Thyroid gland (tissue), 4 donors: ENCODE results near the gene PARVB.

Experiments
- POLR2A ChIP-seq, 2 donors: fragments of 450-650 bp; IDR thresholded peaks; one replicate each; pipeline ENCODE4 v1.6.1; 2017; ENCODE audit warnings: antibody characterized with exemption in 2 of 2, mild to moderate bottlenecking in 2 of 2, moderate library complexity in 1 of 2
- TF ChIP-seq, protein P1 (sequence below), 6 experiments: fragments of 200-600 bp in 3 of 6; fragments of 450-650 bp in 3 of 6; sonication (generic) in 3 of 6; IDR thresholded peaks; one replicate each; pipeline ENCODE4 v1.5.1; 2016 to 2019; ENCODE audit warnings: antibody characterized with exemption in 6 of 6, mild to moderate bottlenecking in 2 of 6, inconsistent platforms in 1 of 6, moderate library complexity in 1 of 6

DNA sequence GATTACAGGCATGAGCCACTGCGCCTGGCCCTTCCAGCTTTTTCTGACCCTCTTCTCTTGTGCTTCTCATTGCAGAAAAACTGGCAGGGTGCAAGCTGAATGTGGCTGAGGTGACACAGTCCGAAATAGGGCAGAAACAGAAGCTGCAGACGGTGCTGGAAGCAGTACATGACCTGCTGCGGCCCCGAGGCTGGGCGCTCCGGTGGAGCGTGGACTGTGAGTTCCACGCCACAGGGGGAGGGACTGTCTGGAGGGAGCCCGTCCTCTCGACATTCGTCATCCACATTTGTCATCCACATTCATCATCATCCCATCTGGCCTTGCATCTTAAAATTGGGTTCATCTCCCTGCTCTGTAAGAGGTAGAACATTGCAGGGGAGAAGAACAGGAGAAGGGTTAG is 107.3 kb downstream of the PARVB start:
- TF ChIP-seq, protein P1, sequence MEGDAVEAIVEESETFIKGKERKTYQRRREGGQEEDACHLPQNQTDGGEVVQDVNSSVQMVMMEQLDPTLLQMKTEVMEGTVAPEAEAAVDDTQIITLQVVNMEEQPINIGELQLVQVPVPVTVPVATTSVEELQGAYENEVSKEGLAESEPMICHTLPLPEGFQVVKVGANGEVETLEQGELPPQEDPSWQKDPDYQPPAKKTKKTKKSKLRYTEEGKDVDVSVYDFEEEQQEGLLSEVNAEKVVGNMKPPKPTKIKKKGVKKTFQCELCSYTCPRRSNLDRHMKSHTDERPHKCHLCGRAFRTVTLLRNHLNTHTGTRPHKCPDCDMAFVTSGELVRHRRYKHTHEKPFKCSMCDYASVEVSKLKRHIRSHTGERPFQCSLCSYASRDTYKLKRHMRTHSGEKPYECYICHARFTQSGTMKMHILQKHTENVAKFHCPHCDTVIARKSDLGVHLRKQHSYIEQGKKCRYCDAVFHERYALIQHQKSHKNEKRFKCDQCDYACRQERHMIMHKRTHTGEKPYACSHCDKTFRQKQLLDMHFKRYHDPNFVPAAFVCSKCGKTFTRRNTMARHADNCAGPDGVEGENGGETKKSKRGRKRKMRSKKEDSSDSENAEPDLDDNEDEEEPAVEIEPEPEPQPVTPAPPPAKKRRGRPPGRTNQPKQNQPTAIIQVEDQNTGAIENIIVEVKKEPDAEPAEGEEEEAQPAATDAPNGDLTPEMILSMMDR (IDR thresholded peaks at IDR 0.05): no peak
- TF ChIP-seq POLR2A (IDR thresholded peaks at IDR 0.05): no peak
